Chondrocyte (in vitro differentiated cells): Measurements from ENCODE around the gene UBASH3A. TPM values are rescaled to one million over a fixed set of nuclear protein-coding genes. Genes with fewer than 3 reads are reported as not detected.

Experiments
- DNase-seq: peaks from one replicate; pipeline ENCODE4 v3.0.0; 2021; ENCODE audit warnings: mixed read lengths, low spot score
- H3K27ac Mint-ChIP-seq: one replicate; pipeline ENCODE4 v1.8.0; 2021; ENCODE audit warnings: mild to moderate bottlenecking, moderate library complexity, mixed read lengths; ENCODE audit not compliant: unreplicated experiment
- H3K27me3 Mint-ChIP-seq: 2 replicates; pipeline ENCODE4 v1.8.0; 2021; ENCODE audit warnings: low read depth, mixed read lengths
- H3K36me3 Mint-ChIP-seq: 2 replicates; pipeline ENCODE4 v1.8.0; 2021; ENCODE audit warnings: low read depth, mixed read lengths
- H3K4me1 Mint-ChIP-seq: 2 replicates; pipeline ENCODE4 v1.8.0; 2021; ENCODE audit warnings: low read depth, mild to moderate bottlenecking, mixed read lengths
- H3K4me3 Mint-ChIP-seq: one replicate; pipeline ENCODE4 v1.8.0; 2021; ENCODE audit warnings: mild to moderate bottlenecking, moderate library complexity, mixed read lengths; ENCODE audit not compliant: unreplicated experiment
- H3K9me3 Mint-ChIP-seq: 2 replicates; pipeline ENCODE4 v1.8.0; 2021; ENCODE audit warnings: low read depth, mixed read lengths
- total RNA-seq: library from RNA; stranded (reverse); gene quantifications from 3 replicates; pipeline ENCODE4 v1.2.1, GENCODE V29; 2021
- TF ChIP-seq, protein P1 (sequence below): fragments of 200-600 bp; sonication (generic); IDR thresholded peaks from 2 replicates; pipeline ENCODE4 v1.5.0; 2021; ENCODE audit warnings: antibody characterized with exemption, mild to moderate bottlenecking, moderate library complexity

The UBASH3A gene
- total RNA-seq, 1 donor from 2014 or later: not detected

DNA sequence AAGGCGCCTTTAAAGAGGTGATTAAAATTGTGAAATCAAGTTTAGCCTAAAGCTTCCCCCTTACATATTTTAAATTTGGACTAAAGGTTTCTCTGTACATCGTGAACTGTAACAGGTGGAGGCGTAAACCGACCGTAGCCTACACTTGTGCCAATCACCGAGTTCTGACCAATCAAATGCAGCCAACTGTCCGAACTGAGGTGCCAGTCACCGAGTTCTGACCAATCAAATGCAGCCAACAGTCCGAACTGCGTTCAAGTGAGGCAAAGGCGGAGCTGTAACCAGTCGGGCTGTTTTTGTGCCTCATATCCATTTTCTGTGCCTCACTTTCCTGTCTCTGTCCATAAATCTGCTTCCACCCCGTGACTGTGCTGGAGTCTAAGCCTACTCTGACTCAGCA is 44.8 kb upstream of the UBASH3A start:
- Mint-ChIP-seq H3K27ac (no peak overlapping the region), H3K4me1 (no peaks in the 10 kb centered on the region), H3K36me3 (no peaks in the 10 kb centered on the region), H3K9me3 (peaks cover 14% of the 10 kb centered on the region), H3K4me3 (no peak overlapping the region), H3K27me3 (peaks cover 31% of the 10 kb centered on the region)
- TF ChIP-seq, protein P1, sequence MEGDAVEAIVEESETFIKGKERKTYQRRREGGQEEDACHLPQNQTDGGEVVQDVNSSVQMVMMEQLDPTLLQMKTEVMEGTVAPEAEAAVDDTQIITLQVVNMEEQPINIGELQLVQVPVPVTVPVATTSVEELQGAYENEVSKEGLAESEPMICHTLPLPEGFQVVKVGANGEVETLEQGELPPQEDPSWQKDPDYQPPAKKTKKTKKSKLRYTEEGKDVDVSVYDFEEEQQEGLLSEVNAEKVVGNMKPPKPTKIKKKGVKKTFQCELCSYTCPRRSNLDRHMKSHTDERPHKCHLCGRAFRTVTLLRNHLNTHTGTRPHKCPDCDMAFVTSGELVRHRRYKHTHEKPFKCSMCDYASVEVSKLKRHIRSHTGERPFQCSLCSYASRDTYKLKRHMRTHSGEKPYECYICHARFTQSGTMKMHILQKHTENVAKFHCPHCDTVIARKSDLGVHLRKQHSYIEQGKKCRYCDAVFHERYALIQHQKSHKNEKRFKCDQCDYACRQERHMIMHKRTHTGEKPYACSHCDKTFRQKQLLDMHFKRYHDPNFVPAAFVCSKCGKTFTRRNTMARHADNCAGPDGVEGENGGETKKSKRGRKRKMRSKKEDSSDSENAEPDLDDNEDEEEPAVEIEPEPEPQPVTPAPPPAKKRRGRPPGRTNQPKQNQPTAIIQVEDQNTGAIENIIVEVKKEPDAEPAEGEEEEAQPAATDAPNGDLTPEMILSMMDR: no peak
- no peak for DNase-seq

DNA sequence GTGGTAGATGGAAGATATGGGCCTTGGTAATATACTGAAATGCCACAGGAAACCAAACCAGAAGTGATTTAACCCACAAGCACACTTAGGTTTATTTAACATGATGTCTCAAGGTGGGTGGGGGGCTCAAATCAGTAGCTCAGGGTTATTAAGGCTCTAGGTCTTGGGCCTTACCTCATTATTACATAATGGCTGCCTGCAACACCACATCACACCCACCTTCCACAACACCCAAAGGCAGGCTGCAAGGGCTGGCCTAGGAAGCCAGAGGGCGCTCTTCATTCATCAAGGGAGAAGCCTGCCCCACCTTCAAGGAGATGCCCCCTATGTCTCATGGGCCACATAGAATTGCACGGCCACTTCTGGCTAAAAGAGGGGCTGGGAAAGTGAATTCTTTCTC is 43.4 kb upstream of the UBASH3A start:
- no peaks in the 10 kb centered on the region for H3K4me1 Mint-ChIP-seq
- peaks cover 5% of the 10 kb centered on the region for H3K9me3 Mint-ChIP-seq
- H3K36me3 Mint-ChIP-seq: no peaks in the 10 kb centered on the region
- peaks cover 37% of the 10 kb centered on the region for H3K27me3 Mint-ChIP-seq
- no peak overlapping the region for H3K4me3 Mint-ChIP-seq
- TF ChIP-seq, protein P1: peak; percentile 21
- H3K27ac Mint-ChIP-seq: no peak overlapping the region
- DNase-seq: no peak

DNA sequence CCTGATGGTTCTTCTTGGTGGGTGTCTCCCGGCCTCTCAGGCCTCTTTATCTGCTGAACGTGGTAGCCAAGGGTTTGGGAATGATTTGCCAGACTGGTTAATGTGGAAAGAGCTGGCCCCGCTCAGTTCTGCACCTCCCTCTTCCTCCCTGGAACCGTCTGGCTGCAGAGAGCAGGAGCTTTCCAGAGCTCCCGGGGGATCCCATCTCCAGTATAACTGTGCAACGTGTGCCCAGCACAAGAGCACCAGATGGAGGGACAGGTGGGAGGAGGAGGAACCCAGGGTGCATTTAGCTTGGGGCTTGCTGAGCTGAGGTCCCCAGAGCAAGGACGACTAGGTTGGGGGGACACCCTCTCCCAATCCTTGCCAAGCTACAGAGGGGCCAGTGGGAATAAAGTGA is 42.4 kb upstream of the UBASH3A start:
- peak; percentile 34 for DNase-seq
- Mint-ChIP-seq H3K36me3 (no peaks in the 10 kb centered on the region), H3K4me1 (no peaks in the 10 kb centered on the region), H3K9me3 (no peaks in the 10 kb centered on the region), H3K27me3 (peaks cover 34% of the 10 kb centered on the region), H3K27ac (no peak overlapping the region), H3K4me3 (no peak overlapping the region)
- TF ChIP-seq, protein P1: no peak

DNA sequence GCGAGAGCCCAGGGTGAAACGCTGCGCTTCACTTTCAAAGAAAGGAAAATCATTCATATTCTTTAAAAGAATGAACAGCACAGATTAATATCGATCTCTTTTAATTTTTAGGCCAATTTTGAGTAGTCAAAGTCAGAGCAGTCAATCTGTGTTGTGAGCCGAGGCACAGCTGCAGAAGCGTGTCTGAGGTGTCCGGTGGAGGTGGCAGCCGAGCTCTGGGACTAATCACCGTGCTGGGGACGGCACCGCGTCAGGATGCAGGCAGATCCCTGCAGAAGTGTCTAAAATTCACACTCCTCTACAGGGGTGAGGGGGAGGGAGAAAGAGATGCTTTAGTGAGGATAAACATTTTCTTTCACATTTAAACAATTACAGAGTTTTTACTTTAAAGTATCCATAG is 41.5 kb upstream of the UBASH3A start:
- H3K27ac Mint-ChIP-seq: no peak overlapping the region

DNA sequence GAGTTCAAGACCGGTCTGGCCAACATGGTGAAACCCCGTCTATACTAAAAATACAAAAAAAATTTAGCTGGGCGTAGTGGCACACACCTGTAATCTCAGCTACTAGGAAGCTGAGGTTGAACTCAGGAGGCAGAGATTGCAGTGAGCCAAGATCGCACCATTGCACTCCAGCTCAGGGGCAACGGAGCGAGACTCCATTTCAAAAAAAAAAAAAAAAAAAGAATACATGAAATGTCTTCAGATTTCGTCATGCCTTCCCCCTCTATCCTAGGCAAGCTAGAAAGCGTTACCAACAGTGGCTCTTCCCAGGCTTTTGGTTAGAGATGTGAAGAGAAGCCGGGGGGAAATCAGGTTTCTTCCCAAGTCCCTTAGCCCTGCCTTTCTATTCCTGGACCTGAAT is 41.0 kb upstream of the UBASH3A start:
- H3K4me3 Mint-ChIP-seq: no peak overlapping the region
- no peaks in the 10 kb centered on the region for H3K36me3 Mint-ChIP-seq

More for the DNA sequence above, 41.5 kb upstream of the UBASH3A start:
- TF ChIP-seq, protein P1: no peak
- Mint-ChIP-seq H3K4me3 (no peak overlapping the region), H3K27me3 (peaks cover 34% of the 10 kb centered on the region), H3K9me3 (no peaks in the 10 kb centered on the region), H3K4me1 (no peaks in the 10 kb centered on the region), H3K36me3 (no peaks in the 10 kb centered on the region)
- DNase-seq: peak; percentile 58

More for the DNA sequence above, 41.0 kb upstream of the UBASH3A start:
- Mint-ChIP-seq H3K9me3 (no peaks in the 10 kb centered on the region), H3K27me3 (peaks cover 32% of the 10 kb centered on the region), H3K27ac (no peak overlapping the region), H3K4me1 (no peaks in the 10 kb centered on the region)
- DNase-seq: no peak
- TF ChIP-seq, protein P1: no peak
